ENCODE measurements around the gene SHLD2. TPM values are rescaled to one million over a fixed set of nuclear protein-coding genes. Genes with fewer than 3 reads are reported as not detected.
A peak's percentile ranks its signal among the peaks of the same experiment; 100 is the strongest.
"Not testable (repeated sequence)": the region's sequence is repeated elsewhere in the genome, so short reads cannot be mapped to it uniquely, and the experiment has no call there.

Gene SHLD2
- total RNA-seq, 2 donors from 2014 or later, result 30.0 to 30.5 TPM

- not testable (repeated sequence) for H3K27me3 Mint-ChIP-seq (ENCODE audit: insufficient read depth); H3K4me1 ChIP-seq (ENCODE audit: control insufficient read depth, insufficient read depth, low read length); H3K9ac ChIP-seq (ENCODE audit: extremely low read depth, low read length, poor library complexity, severe bottlenecking); H3K27ac ChIP-seq (ENCODE audit: low read depth, low read length); H3K27ac Mint-ChIP-seq; DNase-seq; H3K36me3 ChIP-seq (ENCODE audit: control insufficient read depth, insufficient read depth, low read length); H3K4me3 ChIP-seq (ENCODE audit: low read length); H3K9me3 Mint-ChIP-seq; H3K36me3 Mint-ChIP-seq (ENCODE audit: low read depth); H3K27me3 ChIP-seq (ENCODE audit: control insufficient read depth, insufficient read depth, low read length, poor library complexity, severe bottlenecking); H3K4me1 Mint-ChIP-seq; H3K4me3 Mint-ChIP-seq; H3K9me3 ChIP-seq (ENCODE audit: control insufficient read depth, low read length)
- WGBS, 2 experiments (ENCODE audit: insufficient coverage in 1 of 2, insufficient read length in 1 of 2), result 87% methylated on average over 5 of the region's 5 CpGs; no CpG with 5 or more reads in 1 of the 2 experiments
These were observed 115.3 kb downstream of the SHLD2 start for GRCh38 chr10:87210309-87210708.

GRCh38 chr10:87211848-87212247 lies 116.8 kb downstream of the SHLD2 start:
- not testable (repeated sequence) for H3K9ac ChIP-seq (ENCODE audit: extremely low read depth, low read length, poor library complexity, severe bottlenecking); H3K4me1 ChIP-seq (ENCODE audit: control insufficient read depth, insufficient read depth, low read length); H3K27me3 ChIP-seq (ENCODE audit: control insufficient read depth, insufficient read depth, low read length, poor library complexity, severe bottlenecking); H3K4me3 Mint-ChIP-seq; H3K9me3 Mint-ChIP-seq; H3K36me3 ChIP-seq (ENCODE audit: control insufficient read depth, insufficient read depth, low read length); DNase-seq; H3K4me3 ChIP-seq (ENCODE audit: low read length); H3K4me1 Mint-ChIP-seq; H3K27ac ChIP-seq (ENCODE audit: low read depth, low read length); H3K27ac Mint-ChIP-seq; H3K27me3 Mint-ChIP-seq (ENCODE audit: insufficient read depth); H3K36me3 Mint-ChIP-seq (ENCODE audit: low read depth); H3K9me3 ChIP-seq (ENCODE audit: control insufficient read depth, low read length)
- 71 to 86% methylated on average over 1 to 2 of the region's 2 CpGs for WGBS, 2 experiments (ENCODE audit: insufficient coverage in 1 of 2, insufficient read length in 1 of 2)

GRCh38 chr10:87213150-87213765 lies 118.3 kb downstream of the SHLD2 start:
- not testable (repeated sequence) for H3K9me3 ChIP-seq (ENCODE audit: control insufficient read depth, low read length); H3K36me3 Mint-ChIP-seq (ENCODE audit: low read depth); H3K4me1 Mint-ChIP-seq; H3K4me3 Mint-ChIP-seq; H3K27me3 ChIP-seq (ENCODE audit: control insufficient read depth, insufficient read depth, low read length, poor library complexity, severe bottlenecking); H3K36me3 ChIP-seq (ENCODE audit: control insufficient read depth, insufficient read depth, low read length); H3K4me3 ChIP-seq (ENCODE audit: low read length); H3K9me3 Mint-ChIP-seq; DNase-seq; H3K4me1 ChIP-seq (ENCODE audit: control insufficient read depth, insufficient read depth, low read length); H3K9ac ChIP-seq (ENCODE audit: extremely low read depth, low read length, poor library complexity, severe bottlenecking); H3K27ac ChIP-seq (ENCODE audit: low read depth, low read length); H3K27ac Mint-ChIP-seq; H3K27me3 Mint-ChIP-seq (ENCODE audit: insufficient read depth)
- 98% methylated on average over 6 of the region's 8 CpGs; no CpG with 5 or more reads in 1 of the 2 experiments for whole genome bisulfite sequencing, 2 experiments (ENCODE audit: insufficient coverage in 1 of 2, insufficient read length in 1 of 2)

DNA sequence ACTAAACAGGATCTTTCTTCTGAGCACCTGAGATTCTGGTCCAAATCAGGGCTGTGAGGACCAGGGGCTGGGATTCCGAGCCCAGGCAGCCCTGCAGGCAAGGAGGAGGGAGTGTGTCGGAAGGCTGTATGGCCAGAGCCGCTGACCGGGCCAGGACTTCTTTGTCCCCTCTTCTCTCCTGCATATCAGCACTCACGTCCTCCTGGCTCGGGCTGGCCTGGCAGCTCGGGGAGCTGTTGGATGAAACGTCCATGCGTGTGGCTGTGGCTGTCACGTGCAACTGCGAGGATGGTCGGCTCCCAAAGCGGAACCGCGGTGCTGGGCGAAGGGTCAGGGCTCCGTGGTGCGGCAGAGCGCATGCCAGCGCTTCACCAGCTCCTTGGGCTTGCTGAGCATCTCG lies 118.8 kb downstream of the SHLD2 start:
- H3K4me3 ChIP-seq (ENCODE audit: low read length); H3K27ac ChIP-seq (ENCODE audit: low read depth, low read length); H3K27me3 Mint-ChIP-seq (ENCODE audit: insufficient read depth); H3K9ac ChIP-seq (ENCODE audit: extremely low read depth, low read length, poor library complexity, severe bottlenecking); H3K4me1 ChIP-seq (ENCODE audit: control insufficient read depth, insufficient read depth, low read length); H3K27me3 ChIP-seq (ENCODE audit: control insufficient read depth, insufficient read depth, low read length, poor library complexity, severe bottlenecking); H3K27ac Mint-ChIP-seq; H3K9me3 ChIP-seq (ENCODE audit: control insufficient read depth, low read length); H3K4me1 Mint-ChIP-seq; H3K9me3 Mint-ChIP-seq; H3K36me3 ChIP-seq (ENCODE audit: control insufficient read depth, insufficient read depth, low read length); H3K4me3 Mint-ChIP-seq; H3K36me3 Mint-ChIP-seq (ENCODE audit: low read depth): not testable (repeated sequence)
- peak; percentile 51 for DNase-seq
- 86% methylated on average over 13 of the region's 21 CpGs; no CpG with 5 or more reads in 1 of the 2 experiments for WGBS, 2 experiments (ENCODE audit: insufficient coverage in 1 of 2, insufficient read length in 1 of 2)

DNA sequence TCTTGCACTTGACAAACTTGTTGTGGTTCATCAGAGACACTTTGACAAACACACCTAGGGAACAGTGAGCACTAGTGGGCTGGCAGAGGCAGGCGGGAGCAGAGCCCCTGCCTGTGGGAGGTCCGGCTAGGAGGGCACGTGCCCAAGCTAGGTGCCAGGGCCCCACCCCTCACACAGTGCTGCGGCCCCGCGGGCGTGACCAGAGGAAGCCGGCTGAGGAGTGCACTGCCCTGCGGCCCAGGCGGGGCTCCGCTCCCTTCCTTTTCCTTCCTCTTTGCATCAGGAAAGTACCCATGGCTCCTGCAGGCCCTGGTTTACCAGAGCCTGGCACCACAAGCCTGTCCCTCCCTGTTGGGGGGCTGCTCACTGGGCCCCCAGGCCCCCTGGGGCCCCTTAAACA lies 121.1 kb downstream of the SHLD2 start:
- not testable (repeated sequence) for H3K36me3 ChIP-seq (ENCODE audit: control insufficient read depth, insufficient read depth, low read length); H3K9ac ChIP-seq (ENCODE audit: extremely low read depth, low read length, poor library complexity, severe bottlenecking); H3K9me3 Mint-ChIP-seq; H3K27ac Mint-ChIP-seq; H3K4me3 ChIP-seq (ENCODE audit: low read length); H3K36me3 Mint-ChIP-seq (ENCODE audit: low read depth); H3K4me1 Mint-ChIP-seq; H3K27me3 ChIP-seq (ENCODE audit: control insufficient read depth, insufficient read depth, low read length, poor library complexity, severe bottlenecking); H3K9me3 ChIP-seq (ENCODE audit: control insufficient read depth, low read length); DNase-seq; H3K4me3 Mint-ChIP-seq; H3K4me1 ChIP-seq (ENCODE audit: control insufficient read depth, insufficient read depth, low read length); H3K27ac ChIP-seq (ENCODE audit: low read depth, low read length); H3K27me3 Mint-ChIP-seq (ENCODE audit: insufficient read depth)
- WGBS, 2 experiments (ENCODE audit: insufficient coverage in 1 of 2, insufficient read length in 1 of 2), result 92 to 100% methylated on average over 2 to 11 of the region's 11 CpGs

GRCh38 chr10:87219370-87219769 lies 124.4 kb downstream of the SHLD2 start:
- not testable (repeated sequence) for H3K27me3 Mint-ChIP-seq (ENCODE audit: insufficient read depth); H3K4me3 ChIP-seq (ENCODE audit: low read length); H3K36me3 Mint-ChIP-seq (ENCODE audit: low read depth); H3K27me3 ChIP-seq (ENCODE audit: control insufficient read depth, insufficient read depth, low read length, poor library complexity, severe bottlenecking); H3K4me1 Mint-ChIP-seq; H3K27ac ChIP-seq (ENCODE audit: low read depth, low read length); H3K36me3 ChIP-seq (ENCODE audit: control insufficient read depth, insufficient read depth, low read length); H3K9ac ChIP-seq (ENCODE audit: extremely low read depth, low read length, poor library complexity, severe bottlenecking); H3K4me3 Mint-ChIP-seq; H3K4me1 ChIP-seq (ENCODE audit: control insufficient read depth, insufficient read depth, low read length); H3K9me3 Mint-ChIP-seq; DNase-seq; H3K27ac Mint-ChIP-seq; H3K9me3 ChIP-seq (ENCODE audit: control insufficient read depth, low read length)
- no CpG with 5 or more reads among the region's 5 CpGs for WGBS, 2 experiments (ENCODE audit: insufficient coverage in 1 of 2, insufficient read length in 1 of 2)

- not testable (repeated sequence) for H3K4me1 ChIP-seq (ENCODE audit: control insufficient read depth, insufficient read depth, low read length); H3K9ac ChIP-seq (ENCODE audit: extremely low read depth, low read length, poor library complexity, severe bottlenecking); H3K27me3 ChIP-seq (ENCODE audit: control insufficient read depth, insufficient read depth, low read length, poor library complexity, severe bottlenecking); H3K36me3 Mint-ChIP-seq (ENCODE audit: low read depth); H3K4me3 ChIP-seq (ENCODE audit: low read length); H3K4me3 Mint-ChIP-seq; DNase-seq; H3K9me3 ChIP-seq (ENCODE audit: control insufficient read depth, low read length); H3K4me1 Mint-ChIP-seq; H3K9me3 Mint-ChIP-seq; H3K27me3 Mint-ChIP-seq (ENCODE audit: insufficient read depth); H3K27ac Mint-ChIP-seq; H3K36me3 ChIP-seq (ENCODE audit: control insufficient read depth, insufficient read depth, low read length); H3K27ac ChIP-seq (ENCODE audit: low read depth, low read length)
- 92 to 100% methylated on average over 7 to 27 of the region's 30 CpGs for WGBS, 2 experiments (ENCODE audit: insufficient coverage in 1 of 2, insufficient read length in 1 of 2)
These were observed 127.8 kb downstream of the SHLD2 start for GRCh38 chr10:87222789-87223188.

All from endodermal cell (in vitro differentiated cells).